ENCODE data around the gene SMIM38.

- TF ChIP-seq CTCF (IDR thresholded peaks at IDR 0.05 in 8 of 11, conservative IDR thresholded peaks at IDR 0.05 in 3 of 11) (no peak), POLR2A (IDR thresholded peaks at IDR 0.05) (no peak), POLR2AphosphoS5 (IDR thresholded peaks at IDR 0.05) (no peak)
Measured at GRCh38 chr11:69106031-69106811, 49.5 kb upstream of the SMIM38 start.

Data from spleen (tissue), 7 donors.